ENCODE results near the gene TNFRSF19. TPM values are rescaled to one million over a fixed set of nuclear protein-coding genes. Genes with fewer than 3 reads are reported as not detected.
A peak's percentile ranks its signal among the peaks of the same experiment; 100 is the strongest.

Gene TNFRSF19
- total and polyA plus RNA-seq, 8 donors, result 1.2 to 14.0 (median 2.7) TPM; not detected in 1

DNA sequence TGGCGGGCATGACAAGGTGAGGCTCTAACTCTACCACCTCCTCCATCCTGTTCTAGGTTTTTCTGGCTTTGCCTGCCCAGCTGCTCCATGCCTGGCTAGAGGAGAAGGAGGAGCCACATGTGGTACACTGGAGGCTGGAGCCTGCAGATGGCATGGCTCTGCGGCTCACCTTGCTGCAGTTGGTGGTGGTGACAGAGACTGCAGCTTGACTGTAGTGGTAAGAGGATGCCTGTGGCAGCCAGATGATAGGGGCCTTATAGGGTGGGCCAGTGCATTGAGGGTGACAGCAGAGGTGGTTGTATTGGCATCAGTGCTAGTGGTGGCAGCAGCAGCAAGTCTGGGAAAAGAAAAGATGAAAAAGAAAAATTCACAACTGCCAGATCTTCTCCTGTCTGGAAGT is 146.2 kb downstream of the TNFRSF19 start:
- WGBS, 5 donors, result 94 to 100% (median 96%) methylated on average over 2 of the region's 2 CpGs
- Histone ChIP-seq H3K4me3 (no peak overlapping the region), H3K27me3 (no peaks in the 10 kb centered on the region), H3K27ac (no peak overlapping the region), H3K36me3 (no peaks in the 10 kb centered on the region), H3K4me1 (no peaks in the 10 kb centered on the region), H3K9me3 (no peaks in the 10 kb centered on the region)
- DNase-seq, result no peak
- TF ChIP-seq, protein P1, sequence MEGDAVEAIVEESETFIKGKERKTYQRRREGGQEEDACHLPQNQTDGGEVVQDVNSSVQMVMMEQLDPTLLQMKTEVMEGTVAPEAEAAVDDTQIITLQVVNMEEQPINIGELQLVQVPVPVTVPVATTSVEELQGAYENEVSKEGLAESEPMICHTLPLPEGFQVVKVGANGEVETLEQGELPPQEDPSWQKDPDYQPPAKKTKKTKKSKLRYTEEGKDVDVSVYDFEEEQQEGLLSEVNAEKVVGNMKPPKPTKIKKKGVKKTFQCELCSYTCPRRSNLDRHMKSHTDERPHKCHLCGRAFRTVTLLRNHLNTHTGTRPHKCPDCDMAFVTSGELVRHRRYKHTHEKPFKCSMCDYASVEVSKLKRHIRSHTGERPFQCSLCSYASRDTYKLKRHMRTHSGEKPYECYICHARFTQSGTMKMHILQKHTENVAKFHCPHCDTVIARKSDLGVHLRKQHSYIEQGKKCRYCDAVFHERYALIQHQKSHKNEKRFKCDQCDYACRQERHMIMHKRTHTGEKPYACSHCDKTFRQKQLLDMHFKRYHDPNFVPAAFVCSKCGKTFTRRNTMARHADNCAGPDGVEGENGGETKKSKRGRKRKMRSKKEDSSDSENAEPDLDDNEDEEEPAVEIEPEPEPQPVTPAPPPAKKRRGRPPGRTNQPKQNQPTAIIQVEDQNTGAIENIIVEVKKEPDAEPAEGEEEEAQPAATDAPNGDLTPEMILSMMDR (IDR thresholded peaks at IDR 0.05), result no peak
- TF ChIP-seq POLR2AphosphoS5 (IDR thresholded peaks at IDR 0.05) (no peak), POLR2A (IDR thresholded peaks at IDR 0.05) (no peak), EP300 (IDR thresholded peaks at IDR 0.05) (no peak)
- intact Hi-C loops (cut with DNase I; ENCODE audit: low total_unique reads), result loop anchor here (10.0 kb wide), 1 partner anchor 252 kb away; no protein-coding TSS in a partner anchor

DNA sequence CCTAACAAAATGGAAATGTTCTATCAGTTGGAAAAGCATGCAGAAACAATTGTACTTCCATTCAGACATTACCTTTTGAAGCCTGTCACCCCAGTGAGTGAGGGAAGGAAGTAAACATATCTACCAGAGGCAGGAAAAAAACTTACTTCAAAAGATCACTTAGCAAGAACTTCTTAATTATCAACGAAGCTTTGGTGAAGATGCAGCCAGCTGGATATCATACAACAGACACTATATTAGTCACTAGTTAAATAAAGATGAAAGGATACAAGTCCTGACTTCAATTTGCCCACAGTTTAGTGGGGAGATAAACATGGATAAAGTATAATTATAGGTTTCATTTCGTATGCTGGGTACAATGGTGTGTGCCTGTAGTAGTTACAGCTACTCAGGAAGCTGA is 148.8 kb downstream of the TNFRSF19 start:
- 19 to 27% (median 25%) methylated on average over 2 of the region's 2 CpGs for WGBS, 5 donors
- no peaks in the 10 kb centered on the region for H3K27me3 ChIP-seq
- no peak overlapping the region for H3K4me3 ChIP-seq
- H3K4me1 ChIP-seq, result no peaks in the 10 kb centered on the region
- intact Hi-C loops (cut with DNase I; ENCODE audit: low total_unique reads), result loop anchor here (10.0 kb wide), 1 partner anchor 254 kb away; no protein-coding TSS in a partner anchor
- H3K9me3 ChIP-seq, result no peaks in the 10 kb centered on the region
- no peak overlapping the region for H3K27ac ChIP-seq
- TF ChIP-seq, protein P1 (IDR thresholded peaks at IDR 0.05), result no peak
- TF ChIP-seq EP300 (IDR thresholded peaks at IDR 0.05) (no peak), POLR2A (IDR thresholded peaks at IDR 0.05) (no peak), POLR2AphosphoS5 (IDR thresholded peaks at IDR 0.05) (no peak)
- no peak for DNase-seq
- no peaks in the 10 kb centered on the region for H3K36me3 ChIP-seq

DNA sequence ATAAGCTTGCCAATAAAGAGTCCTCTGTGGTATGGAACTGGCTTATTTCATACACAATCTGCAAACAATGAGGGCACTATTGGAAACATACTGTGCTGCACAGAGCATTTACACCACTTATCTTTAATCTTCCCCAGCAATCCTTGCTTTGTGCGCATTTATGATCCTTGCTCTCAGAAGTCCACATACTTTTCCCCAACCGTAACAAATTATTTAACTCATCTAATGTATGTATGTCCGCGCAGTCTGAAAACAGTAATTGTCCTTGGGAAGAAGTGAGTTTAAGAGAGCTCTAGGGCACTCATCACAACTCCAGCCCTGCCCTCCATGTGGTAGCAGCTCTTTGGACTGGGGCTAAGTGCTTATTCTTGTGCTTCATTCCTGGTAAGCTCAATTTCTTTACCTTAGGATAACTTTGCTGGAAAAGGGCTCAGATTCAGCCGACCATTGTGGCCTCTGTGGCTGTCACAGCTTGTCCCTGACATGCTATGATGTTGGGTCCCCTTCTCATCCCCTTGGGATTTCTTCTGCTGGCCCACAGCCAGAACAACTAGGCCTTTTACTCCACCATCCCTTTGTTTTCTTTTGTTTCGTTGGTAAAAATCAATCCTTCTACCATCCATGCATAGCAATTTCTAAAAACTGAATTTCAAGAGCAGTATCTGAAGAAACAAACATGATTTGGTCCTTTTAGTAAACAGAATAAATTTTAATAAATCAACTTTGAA is 152.7 kb downstream of the TNFRSF19 start:
- peaks cover 0 to 1% (median 0%) of the 10 kb centered on the region in 4 donors for H3K36me3 ChIP-seq
- no peak overlapping the region for H3K4me3 ChIP-seq
- no peak for DNase-seq
- peak overlapping the region in 1 of 5 donors; percentile 39 for H3K27ac ChIP-seq
- H3K9me3 ChIP-seq, result no peaks in the 10 kb centered on the region
- no peaks in the 10 kb centered on the region for H3K27me3 ChIP-seq
- no peaks in the 10 kb centered on the region for H3K4me1 ChIP-seq
- TF ChIP-seq, protein P1 (IDR thresholded peaks at IDR 0.05), result no peak
- no peak for TF ChIP-seq POLR2AphosphoS5 (IDR thresholded peaks at IDR 0.05)
- no peak for TF ChIP-seq POLR2A (IDR thresholded peaks at IDR 0.05)
- TF ChIP-seq EP300 (IDR thresholded peaks at IDR 0.05), result no peak
- intact Hi-C loops (cut with DNase I; ENCODE audit: low total_unique reads), result no loop called here
- WGBS, 5 donors, result 77 to 88% (median 81%) methylated on average over 6 of the region's 6 CpGs

DNA sequence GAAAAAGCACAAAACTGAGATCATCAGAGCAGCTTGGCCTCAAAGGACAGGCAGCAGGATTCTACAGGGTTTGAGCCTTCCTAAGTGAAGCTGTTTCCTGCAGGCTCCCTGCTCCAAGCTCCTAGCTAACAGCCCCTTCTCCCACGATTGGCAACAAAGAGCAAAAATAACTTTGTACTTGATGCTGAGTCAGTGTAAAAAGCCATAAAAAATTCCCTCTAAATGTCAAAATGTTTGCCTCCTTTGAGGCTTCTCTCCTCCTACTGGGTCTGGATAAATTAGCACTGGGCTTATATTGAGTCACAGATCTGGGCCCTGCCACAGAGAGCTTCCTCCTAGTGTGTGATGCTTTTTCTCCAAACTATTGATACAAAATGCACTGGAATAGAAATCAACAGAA is 153.3 kb downstream of the TNFRSF19 start:
- 33 to 69% (median 49%) methylated on average over 1 of the region's 1 CpG for WGBS, 5 donors
- Histone ChIP-seq H3K4me1 (no peaks in the 10 kb centered on the region), H3K27ac (peak overlapping the region in 2 of 5 donors; percentile 39 to 44), H3K4me3 (no peak overlapping the region), H3K9me3 (no peaks in the 10 kb centered on the region), H3K36me3 (peaks cover 0 to 6% (median 3%) of the 10 kb centered on the region in 4 donors), H3K27me3 (no peaks in the 10 kb centered on the region)
- no peak for TF ChIP-seq POLR2AphosphoS5 (IDR thresholded peaks at IDR 0.05)
- TF ChIP-seq EP300 (IDR thresholded peaks at IDR 0.05), result no peak
- TF ChIP-seq, protein P1 (IDR thresholded peaks at IDR 0.05), result no peak
- no peak for TF ChIP-seq POLR2A (IDR thresholded peaks at IDR 0.05)
- DNase-seq, result peak in 1 of 2 donors; percentile 33
- intact Hi-C loops (cut with DNase I; ENCODE audit: low total_unique reads), result no loop called here

All from stomach (tissue), 9 donors.